ENCODE data around the gene RPE. TPM values are rescaled to one million over a fixed set of nuclear protein-coding genes. Genes with fewer than 3 reads are reported as not detected.

Gene RPE
- total RNA-seq: 10 to 100 TPM; 40.0 to 91.9 (median 59.6) TPM

GRCh38 chr2:210002158-210003157, at the start of gene RPE:
Gene RPE (plus strand): TSS chr2:210002638. CDS start chr2:210002662, 24 bp downstream.
- intact Hi-C loops (cut with DNase I; ENCODE audit: low total_unique reads): no loop called here
- 0% methylated on average over 37 to 38 of the region's 58 CpGs for WGBS, 2 donors
- DNase-seq (ENCODE audit: low spot score in 2 of 2): peak; percentile 95 to 99
- peak in 1 of 3 donors; percentile 13 for TF ChIP-seq CTCF (IDR thresholded peaks at IDR 0.05)
- no peak for TF ChIP-seq POLR2A (IDR thresholded peaks at IDR 0.05)
- peak within 1 kb of the TSS; percentile 96 for H3K4me3 ChIP-seq (ENCODE audit: low read depth, poor library complexity, severe bottlenecking)

- H3K4me3 ChIP-seq (ENCODE audit: low read depth, poor library complexity, severe bottlenecking): no peak overlapping the region
- TF ChIP-seq CTCF (IDR thresholded peaks at IDR 0.05): no peak
- TF ChIP-seq POLR2A (IDR thresholded peaks at IDR 0.05): no peak
- 63 to 64% methylated on average over 2 of the region's 2 CpGs for WGBS, 2 donors
- no peak for DNase-seq (ENCODE audit: low spot score in 2 of 2)
- intact Hi-C loops (cut with DNase I; ENCODE audit: low total_unique reads): no loop called here
Observed at GRCh38 chr2:209956271-209956670, 46.2 kb upstream of the RPE start.

GRCh38 chr2:209958016-209958415, 44.4 kb upstream of the RPE start:
- WGBS, 2 donors: 79 to 88% methylated on average over 2 of the region's 2 CpGs
- intact Hi-C loops (cut with DNase I; ENCODE audit: low total_unique reads): no loop called here
- no peak for DNase-seq (ENCODE audit: low spot score in 2 of 2)
- no peak overlapping the region for H3K4me3 ChIP-seq (ENCODE audit: low read depth, poor library complexity, severe bottlenecking)
- TF ChIP-seq CTCF (IDR thresholded peaks at IDR 0.05) (no peak), POLR2A (IDR thresholded peaks at IDR 0.05) (no peak)

- no peak for DNase-seq (ENCODE audit: low spot score in 2 of 2)
- TF ChIP-seq CTCF (IDR thresholded peaks at IDR 0.05) (no peak), POLR2A (IDR thresholded peaks at IDR 0.05) (no peak)
- WGBS, 2 donors: 76 to 81% methylated on average over 7 of the region's 7 CpGs
- H3K4me3 ChIP-seq (ENCODE audit: low read depth, poor library complexity, severe bottlenecking): no peak overlapping the region
- intact Hi-C loops (cut with DNase I; ENCODE audit: low total_unique reads): no loop called here
Observed at GRCh38 chr2:209960045-209960444, 42.4 kb upstream of the RPE start.

- DNase-seq (ENCODE audit: low spot score in 2 of 2): no peak
- no peak overlapping the region for H3K4me3 ChIP-seq (ENCODE audit: low read depth, poor library complexity, severe bottlenecking)
- TF ChIP-seq CTCF (IDR thresholded peaks at IDR 0.05) (no peak), POLR2A (IDR thresholded peaks at IDR 0.05) (no peak)
- intact Hi-C loops (cut with DNase I; ENCODE audit: low total_unique reads): no loop called here
- WGBS, 2 donors: 35 to 42% methylated on average over 4 of the region's 4 CpGs
Observed at GRCh38 chr2:209960676-209961630, 41.5 kb upstream of the RPE start.

All from lower leg skin (tissue), 4 donors.